Measurements from ENCODE around the gene SPATC1L.
"Not testable (repeated sequence)": the region's sequence is repeated elsewhere in the genome, so short reads cannot be mapped to it uniquely, and the experiment has no call there.

The SPATC1L gene

DNA sequence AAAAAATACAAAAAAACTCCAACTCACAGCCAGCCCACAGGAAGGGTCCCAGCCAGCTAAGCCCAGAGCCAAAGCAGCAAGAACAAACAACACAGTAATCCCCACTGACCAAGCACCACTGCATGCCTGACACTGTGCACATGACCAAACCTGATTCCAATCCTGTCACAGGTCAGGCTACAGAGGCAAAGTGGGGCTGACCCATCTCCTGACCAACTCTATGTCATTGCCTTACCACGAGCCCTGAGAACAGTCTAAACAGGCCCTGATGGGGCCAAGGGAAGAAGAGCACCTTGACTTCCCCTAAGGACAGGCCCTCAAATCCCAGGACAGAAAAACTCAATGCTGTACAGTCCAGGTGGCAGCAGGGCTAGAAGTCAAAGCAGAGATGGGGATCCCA lies 41.9 kb upstream of the SPATC1L start:
- TF ChIP-seq, protein P1, sequence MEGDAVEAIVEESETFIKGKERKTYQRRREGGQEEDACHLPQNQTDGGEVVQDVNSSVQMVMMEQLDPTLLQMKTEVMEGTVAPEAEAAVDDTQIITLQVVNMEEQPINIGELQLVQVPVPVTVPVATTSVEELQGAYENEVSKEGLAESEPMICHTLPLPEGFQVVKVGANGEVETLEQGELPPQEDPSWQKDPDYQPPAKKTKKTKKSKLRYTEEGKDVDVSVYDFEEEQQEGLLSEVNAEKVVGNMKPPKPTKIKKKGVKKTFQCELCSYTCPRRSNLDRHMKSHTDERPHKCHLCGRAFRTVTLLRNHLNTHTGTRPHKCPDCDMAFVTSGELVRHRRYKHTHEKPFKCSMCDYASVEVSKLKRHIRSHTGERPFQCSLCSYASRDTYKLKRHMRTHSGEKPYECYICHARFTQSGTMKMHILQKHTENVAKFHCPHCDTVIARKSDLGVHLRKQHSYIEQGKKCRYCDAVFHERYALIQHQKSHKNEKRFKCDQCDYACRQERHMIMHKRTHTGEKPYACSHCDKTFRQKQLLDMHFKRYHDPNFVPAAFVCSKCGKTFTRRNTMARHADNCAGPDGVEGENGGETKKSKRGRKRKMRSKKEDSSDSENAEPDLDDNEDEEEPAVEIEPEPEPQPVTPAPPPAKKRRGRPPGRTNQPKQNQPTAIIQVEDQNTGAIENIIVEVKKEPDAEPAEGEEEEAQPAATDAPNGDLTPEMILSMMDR (IDR thresholded peaks at IDR 0.05; ENCODE audit: extremely low read depth, missing control alignments): no peak

DNA sequence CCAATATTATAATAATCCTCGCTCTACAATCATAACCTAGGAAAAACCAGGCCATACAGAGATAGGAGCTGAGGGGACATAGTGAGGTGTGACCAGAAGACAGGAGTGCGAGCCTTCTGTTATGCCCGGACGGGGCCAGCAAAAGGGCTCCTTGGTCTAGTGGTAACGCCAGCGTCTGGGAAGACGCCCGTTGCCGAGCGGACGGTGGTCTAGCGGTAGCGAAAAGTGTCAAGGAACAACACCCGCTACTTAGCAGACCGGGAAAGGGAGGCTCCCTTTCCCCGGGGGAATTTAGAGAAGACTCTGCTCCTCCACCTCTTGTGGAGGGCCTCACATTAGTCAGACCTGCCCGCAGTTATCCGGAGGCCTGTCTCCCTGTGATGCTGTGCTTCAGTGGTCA lies 39.4 kb upstream of the SPATC1L start:
- not testable (repeated sequence) for DNase-seq (ENCODE audit: low spot score)

More for the DNA sequence above, 41.9 kb upstream of the SPATC1L start:
- DNase-seq (ENCODE audit: low spot score): no peak

DNA sequence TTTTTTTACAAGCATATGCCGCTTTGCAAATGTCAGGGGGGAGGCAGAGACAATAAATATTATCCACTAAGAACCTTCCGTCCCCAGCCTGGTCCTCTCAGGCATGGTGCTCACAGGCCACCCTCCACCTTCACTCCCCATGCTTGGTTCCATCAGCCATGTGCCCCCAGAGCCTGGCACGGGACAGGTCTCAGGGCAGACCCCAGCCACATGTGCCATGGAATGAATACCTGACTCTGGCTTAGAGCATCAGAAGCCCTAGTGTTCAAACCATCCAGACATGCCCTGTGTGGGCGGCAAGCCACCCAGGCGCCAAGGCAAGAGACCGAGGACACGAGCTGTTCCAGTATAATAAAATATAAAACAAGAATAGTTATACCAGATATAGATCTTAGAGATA lies 39.0 kb upstream of the SPATC1L start:
- TF ChIP-seq, protein P1 (IDR thresholded peaks at IDR 0.05; ENCODE audit: extremely low read depth, missing control alignments): no peak

DNA sequence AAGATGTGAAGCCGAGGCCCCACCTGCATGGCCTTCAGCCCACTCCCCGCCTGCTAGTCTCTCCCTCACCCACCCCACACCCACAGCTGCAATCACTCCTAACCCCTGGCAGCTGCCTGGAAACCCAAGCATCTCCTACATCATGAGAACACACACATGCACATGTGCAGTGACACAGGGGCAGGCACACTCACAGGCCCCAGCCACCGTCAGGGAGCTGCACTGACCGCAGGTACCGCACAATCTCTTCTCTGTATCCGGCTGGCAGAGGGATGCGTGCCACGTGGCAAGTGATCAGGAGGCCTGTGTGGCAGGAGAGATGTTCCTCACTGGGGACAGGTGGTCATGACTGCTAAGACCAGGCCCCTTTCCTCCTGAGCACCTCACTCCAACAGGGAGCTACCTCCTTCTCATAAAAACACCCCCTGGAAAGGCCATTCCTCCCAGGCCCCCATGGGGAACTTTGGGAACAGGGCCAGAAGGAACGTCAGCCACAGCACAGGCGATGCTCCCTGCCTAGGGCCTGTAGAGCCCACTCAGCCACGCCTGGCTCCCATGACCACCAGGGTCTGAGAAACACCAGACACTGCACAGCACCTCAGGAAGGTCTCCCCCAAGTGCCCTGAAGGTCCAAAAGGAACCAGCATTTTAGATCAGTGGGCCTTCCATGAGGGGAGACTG lies 38.3 kb upstream of the SPATC1L start:
- no peak for DNase-seq (ENCODE audit: low spot score)
- TF ChIP-seq, protein P1 (IDR thresholded peaks at IDR 0.05; ENCODE audit: extremely low read depth, missing control alignments): no peak

More for the DNA sequence above, 39.0 kb upstream of the SPATC1L start:
- DNase-seq (ENCODE audit: low spot score): no peak

DNA sequence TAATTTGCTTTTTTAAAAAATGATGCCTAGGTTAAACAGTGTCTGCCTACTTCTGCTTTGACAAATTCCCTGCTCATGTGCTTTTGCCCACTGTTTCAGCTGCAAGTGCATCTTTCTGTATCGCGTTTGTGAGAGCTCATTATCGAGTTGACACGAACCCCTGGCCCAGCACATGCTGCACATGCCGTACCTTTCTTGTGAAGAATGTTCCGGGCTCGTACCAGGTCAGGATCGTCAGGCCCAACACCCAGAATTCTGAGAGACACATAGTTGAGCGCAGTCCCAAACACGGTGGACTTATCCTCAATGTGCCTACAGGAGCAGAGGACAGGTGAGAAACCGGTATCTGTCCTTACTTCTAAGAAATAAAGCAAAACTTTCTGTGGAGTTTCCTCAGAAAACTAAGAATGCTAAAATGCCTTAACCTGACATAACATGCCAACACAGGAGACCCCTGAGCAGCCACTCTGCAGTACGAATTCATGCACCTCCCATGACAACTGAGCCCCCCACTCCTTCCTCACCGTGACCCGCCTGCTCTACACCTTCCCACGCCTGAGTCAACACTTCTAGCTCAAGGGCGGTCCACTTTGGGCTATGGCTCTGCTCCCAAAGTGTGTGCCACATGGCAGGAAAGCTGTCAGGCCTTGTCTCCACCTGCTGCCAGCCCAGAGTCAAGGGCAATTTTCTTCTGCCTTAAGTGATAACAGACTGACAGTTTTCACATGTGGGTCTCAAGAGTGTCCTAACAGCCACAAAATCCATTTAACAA lies 37.6 kb upstream of the SPATC1L start:
- DNase-seq (ENCODE audit: low spot score): no peak
- TF ChIP-seq, protein P1 (IDR thresholded peaks at IDR 0.05; ENCODE audit: extremely low read depth, missing control alignments): no peak

DNA sequence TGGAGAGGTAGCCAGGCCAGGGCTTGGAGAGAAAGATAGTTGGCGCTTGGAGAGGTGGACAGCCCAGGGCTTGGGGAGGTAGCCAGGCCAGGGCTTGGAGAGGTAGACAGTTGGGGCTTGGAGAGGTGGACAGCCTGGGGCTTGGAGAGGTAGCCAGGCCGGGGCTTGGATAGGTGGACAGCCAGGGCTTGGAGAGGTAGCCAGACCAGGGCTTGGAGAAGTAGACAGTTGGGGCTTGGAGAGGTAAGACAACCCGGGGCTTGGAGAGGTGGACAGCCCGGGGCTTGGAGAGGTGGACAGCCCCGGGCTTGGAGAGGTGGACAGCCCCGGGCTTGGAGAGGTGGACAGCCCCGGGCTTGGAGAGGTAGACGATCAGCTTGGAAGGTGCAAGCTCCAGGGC lies 36.6 kb upstream of the SPATC1L start:
- no peak for DNase-seq (ENCODE audit: low spot score)
- TF ChIP-seq, protein P1 (IDR thresholded peaks at IDR 0.05; ENCODE audit: extremely low read depth, missing control alignments): no peak

DNA sequence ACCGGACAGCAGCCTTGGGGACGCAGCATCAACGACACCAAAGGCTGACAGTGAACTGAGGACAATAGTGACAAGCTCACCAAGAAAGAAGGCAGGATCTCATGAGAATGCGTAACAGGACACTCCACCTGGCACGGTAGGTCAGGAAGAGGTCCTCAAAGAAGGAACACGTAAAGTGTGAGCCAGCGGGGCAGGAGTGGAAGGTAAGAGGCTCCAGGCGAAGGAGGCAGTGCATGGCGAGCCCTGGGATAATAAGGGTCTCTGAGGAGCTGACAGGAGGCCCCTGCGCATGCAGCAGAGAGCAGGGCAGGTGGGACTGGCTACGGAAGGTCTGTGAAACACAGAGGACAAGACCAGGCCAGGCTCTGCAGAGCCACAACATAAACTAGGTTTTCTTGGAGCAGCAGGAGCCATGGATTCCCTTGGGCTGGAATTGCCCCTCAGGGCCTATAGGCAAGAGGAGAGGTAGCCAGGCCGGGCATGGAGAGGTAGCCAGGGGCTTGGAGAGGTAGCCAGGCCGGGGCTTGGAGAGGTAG lies 36.1 kb upstream of the SPATC1L start:
- no peak for DNase-seq (ENCODE audit: low spot score)
- TF ChIP-seq, protein P1 (IDR thresholded peaks at IDR 0.05; ENCODE audit: extremely low read depth, missing control alignments): no peak
